Activated CD4-positive, CD25-positive, alpha-beta regulatory T cell treated with anti-CD3 and anti-CD28 coated beads, Interleukin-2, amount 50 U/mL, for 24 hours (primary cell): ENCODE measurements around the gene PPP1R10.
A peak's percentile ranks its signal among the peaks of the same experiment; 100 is the strongest.

Experiments used
- ATAC-seq, 2 donors: fragments of 150-1000 bp; cut with Tn5 transposase; one replicate each; pipeline ENCODE4 v1.10.0; 2021; ENCODE audit warnings: mild to moderate bottlenecking in 1 of 2, moderate library complexity in 1 of 2

PPP1R10 gene

DNA sequence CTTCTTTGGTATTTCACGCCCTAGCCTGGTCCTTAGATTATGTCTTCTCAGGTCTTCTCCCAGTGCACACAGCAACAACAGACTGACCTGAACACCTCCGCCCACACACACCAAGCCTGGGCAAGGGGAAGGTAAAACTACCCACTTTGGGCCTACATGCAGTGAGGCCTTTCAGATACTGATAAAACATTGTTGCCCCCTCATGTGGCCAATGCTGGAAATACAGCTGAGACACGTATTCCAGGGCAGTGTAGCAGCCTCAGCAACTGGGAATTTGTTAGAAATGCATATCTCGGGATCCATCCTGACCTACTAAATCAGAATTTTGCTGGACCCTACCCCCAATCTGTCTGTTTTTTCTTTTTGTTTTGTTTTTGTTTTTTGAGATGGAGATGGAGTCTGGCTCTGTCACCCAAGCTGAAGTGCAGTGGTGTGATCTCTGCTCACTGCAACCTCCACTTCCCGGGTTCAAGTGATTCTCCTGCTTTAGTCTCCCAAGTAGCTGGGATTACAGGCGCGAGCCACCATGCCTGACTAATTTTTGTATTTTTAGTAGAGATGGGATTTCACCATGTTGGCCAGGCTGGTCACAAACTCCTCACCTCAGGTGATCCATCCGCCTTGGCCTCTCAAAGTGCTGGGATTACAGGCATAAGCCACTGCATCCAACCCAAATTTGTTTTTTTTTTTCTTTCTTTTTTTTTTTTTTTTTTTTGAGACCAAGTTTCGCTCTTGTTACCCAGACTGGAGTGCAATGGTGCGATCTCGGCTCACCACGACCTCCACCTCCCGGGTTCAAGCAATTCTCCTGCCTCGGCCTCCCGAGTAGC, 19.5 kb downstream of the PPP1R10 start:
- peak; percentile 76 to 81 for ATAC-seq

DNA sequence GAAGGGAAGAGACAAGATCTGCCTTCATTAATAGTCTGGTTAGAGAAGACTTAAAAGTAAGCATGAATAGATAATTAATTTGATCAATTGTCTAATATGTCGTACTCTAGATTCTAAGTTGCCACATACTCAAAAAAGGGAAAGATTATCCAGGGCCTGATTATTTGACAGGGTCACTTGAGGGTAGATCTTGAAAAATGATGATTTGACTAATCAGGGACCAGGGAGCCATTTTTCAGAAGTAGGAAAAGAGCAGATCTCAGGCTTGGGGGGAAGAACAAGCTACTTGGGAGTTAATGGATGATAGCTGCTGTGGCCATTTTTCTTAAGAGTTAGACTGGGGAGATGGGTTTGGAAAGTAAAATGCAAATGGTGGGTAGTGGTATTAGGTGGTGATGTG, 24.8 kb downstream of the PPP1R10 start:
- no peak for ATAC-seq

DNA sequence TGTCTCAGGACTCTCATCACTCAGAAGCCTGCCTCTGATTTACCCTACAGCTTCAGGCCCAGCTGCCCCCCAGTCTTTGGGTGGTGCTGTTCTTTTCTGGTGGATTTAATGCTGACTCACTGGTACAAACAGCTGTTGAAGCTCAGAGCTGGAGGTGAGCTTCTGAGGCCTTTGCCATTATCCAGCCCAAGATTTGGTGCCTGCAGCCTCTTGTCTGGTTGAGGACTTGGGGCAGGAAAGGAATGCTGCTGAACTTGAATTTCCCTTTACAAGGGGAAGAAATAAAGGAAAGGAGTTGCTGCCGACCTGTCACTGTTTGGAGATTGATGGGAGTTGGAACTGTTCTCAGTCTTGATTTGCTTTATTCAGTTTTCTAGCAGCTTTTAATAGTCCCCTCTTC, 26.0 kb downstream of the PPP1R10 start:
- ATAC-seq, result peak in 1 of 2 donors; percentile 18

DNA sequence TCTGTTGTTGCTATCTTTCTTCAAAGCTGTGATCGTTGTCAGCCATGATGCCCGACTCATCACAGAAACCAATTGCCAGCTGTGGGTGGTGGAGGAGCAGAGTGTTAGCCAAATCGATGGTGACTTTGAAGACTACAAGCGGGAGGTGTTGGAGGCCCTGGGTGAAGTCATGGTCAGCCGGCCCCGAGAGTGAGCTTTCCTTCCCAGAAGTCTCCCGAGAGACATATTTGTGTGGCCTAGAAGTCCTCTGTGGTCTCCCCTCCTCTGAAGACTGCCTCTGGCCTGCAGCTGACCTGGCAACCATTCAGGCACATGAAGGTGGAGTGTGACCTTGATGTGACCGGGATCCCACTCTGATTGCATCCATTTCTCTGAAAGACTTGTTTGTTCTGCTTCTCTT, 26.5 kb downstream of the PPP1R10 start:
- ATAC-seq, result peak in 1 of 2 donors; percentile 34

DNA sequence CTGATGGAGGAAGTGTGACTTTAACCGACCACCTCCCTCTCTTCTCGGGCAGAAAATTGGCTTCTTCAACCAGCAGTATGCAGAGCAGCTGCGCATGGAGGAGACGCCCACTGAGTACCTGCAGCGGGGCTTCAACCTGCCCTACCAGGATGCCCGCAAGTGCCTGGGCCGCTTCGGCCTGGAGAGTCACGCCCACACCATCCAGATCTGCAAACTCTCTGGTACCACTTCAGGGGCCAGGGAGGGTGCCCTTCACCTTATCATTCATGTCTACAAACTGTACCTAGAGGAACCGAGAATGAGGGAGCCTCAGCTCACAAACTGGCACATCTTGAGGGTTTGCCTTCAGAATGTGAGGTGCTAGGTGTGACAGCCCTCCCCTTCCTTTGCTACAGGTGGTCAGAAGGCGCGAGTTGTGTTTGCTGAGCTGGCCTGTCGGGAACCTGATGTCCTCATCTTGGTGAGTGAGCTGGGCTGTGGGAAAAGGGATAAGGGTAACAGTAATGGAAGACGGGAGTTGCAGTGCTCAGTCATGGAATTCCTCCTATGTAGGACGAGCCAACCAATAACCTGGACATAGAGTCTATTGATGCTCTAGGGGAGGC, 27.2 kb downstream of the PPP1R10 start:
- ATAC-seq, result no peak

DNA sequence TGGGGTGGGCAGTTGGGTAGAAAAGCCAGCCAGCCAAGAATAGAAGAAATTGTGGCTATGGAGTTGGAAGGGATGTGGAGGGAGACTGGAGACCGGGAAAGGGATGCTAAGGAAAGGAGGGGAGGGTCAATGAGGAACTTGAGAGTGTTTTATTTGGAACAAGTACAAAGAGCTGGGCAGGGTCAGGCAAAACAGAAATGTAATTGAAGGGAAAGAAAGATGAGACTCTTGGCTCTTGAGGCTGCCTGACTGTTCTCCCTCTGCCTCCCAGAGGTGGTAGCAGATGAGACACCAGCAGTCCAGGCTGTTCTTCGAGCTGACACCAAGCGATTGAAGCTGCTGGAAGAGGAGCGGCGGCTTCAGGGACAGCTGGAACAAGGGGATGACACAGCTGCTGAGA, 33.1 kb downstream of the PPP1R10 start:
- no peak for ATAC-seq

DNA sequence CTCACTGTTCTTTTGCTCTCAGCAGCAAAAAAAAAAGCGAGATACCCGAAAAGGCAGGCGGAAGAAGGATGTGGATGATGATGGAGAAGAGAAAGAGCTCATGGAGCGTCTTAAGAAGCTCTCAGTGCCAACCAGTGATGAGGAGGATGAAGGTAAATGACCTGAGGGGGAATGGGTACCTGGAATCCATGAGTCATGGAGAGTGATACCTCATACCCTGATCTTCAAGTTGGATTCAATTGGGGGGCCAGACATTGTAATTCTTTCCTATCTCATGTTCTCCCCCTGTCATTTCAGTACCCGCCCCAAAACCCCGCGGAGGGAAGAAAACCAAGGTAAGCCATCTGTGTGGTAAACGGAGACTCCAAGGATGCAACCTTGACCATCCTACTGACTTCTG, 39.0 kb downstream of the PPP1R10 start:
- no peak for ATAC-seq

DNA sequence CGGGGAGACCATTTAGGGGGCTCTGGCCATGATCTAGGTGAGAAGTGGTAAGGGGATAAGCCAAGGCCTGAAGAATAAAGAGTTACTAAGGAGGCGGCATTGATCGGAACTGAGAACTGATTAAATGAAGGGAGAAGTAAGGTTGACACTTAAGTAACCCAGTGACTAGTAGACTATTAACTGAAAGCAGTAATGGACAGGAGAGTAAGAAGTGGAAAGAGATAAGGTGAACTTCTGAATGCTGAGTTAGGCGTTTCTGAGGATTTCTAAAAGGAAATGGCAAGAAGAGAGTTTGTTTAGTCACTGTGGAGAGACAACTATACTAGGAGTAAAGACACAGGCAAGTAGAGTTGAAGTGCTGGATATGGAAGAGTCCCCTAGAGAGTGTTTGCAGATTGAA, 43.9 kb downstream of the PPP1R10 start:
- ATAC-seq, result no peak

DNA sequence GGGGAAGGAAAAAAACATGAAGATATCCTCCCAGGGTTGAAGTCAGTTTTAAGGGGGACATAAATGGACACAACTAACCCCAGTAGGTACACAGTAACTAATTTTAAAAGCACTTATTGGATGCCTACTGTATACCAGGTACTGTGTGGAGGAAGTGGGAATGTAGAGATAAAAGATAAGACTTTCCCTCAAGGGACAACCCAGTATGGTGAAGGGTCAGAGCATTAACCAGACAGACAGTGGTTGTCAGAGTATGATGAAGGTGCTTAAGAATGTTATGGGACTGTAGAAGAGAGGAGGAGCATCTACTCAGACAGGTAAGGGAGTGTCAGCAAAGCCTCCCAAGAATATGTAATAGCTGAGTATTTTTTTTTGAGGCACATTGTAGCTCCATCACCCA, 44.9 kb downstream of the PPP1R10 start:
- no peak for ATAC-seq

DNA sequence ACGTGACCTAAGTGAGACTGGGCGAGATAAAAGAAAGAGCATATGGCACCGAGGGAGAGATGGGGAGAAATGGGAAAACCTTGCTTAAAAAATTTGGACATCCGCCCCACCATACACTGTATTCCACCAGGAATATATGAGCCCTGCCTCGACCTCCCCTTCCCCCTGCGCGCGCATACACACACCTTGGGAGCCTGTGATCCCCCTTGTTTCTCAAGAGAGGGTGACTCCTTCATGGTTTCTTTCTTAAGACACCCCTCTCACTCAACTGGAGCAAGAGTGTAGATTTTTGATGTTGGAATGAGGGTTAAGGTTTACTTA, 45.3 kb downstream of the PPP1R10 start:
- no peak for ATAC-seq

DNA sequence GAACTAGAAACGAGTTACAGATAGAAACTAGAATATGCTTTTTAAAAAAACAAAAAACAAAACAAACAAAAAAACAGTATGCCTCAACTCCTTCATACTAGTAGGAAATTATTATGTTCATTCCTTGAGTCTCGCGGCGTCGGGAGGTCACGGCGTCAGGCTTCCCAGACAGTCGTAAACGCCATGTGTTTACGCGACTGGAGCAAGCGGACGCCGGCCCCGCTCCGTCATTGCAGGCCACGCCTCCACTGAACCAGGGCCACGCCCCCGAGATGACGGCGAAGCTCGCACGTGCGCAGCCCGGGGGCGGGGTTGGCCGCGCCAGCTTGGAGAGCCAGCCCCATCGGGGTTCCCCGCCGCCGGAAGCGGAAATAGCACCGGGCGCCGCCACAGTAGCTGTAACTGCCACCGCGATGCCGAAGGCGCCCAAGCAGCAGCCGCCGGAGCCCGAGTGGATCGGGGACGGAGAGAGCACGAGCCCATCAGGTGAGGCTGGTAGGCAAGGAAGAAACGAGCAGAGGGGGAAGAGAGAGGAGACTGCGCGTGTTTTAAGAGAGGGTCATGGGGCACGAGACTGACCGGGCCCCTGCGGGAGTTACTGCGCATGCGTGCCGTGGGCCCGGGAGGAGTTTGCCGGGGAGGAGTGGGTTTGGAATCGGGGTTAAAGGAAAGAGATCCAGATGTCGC, 45.8 kb downstream of the PPP1R10 start, which contains the start of gene ABCF1:
Gene ABCF1, plus strand, starts transcription at position 368 of the 687 bp plus-strand sequence. Its CDS starts 46 bp downstream, at position 414.
- ATAC-seq, result peak; percentile 92 to 93

DNA sequence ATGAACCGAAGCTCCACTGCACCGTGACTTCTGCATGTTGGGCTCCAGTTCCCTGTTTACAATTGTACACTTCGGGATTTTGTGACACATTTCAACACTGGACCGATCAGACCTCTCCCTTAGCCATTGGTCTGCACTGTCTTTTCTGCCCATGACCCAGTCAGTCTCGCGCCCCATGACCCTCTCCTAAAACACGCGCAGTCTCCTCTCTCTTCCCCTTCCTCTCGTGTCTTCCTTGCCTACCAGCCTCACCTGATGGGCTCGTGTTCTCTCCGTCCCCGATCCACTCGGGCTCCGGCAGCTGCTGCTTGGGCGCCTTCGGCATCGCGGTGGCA, 46.3 kb downstream of the PPP1R10 start:
- ATAC-seq, result peak; percentile 2 to 4

DNA sequence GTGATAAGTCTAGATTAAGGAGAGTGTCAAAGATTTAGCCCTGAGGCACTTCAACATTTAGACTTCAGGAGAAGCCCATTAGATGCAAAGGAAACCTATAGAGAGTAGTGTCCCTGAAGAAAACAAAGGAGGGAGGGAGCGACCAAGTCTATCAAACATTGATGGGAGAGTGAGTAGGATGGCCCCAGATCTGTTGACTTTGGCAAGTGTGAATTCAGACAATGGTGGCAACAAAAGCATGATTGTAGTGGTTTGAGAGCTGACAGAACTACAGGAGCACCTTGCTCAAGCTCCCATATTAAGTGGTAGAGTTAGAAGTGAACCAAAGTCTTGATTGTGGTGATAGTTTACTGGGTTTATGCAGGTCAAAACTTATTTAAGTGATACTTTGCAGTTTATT, 46.8 kb downstream of the PPP1R10 start:
- ATAC-seq, result no peak

DNA sequence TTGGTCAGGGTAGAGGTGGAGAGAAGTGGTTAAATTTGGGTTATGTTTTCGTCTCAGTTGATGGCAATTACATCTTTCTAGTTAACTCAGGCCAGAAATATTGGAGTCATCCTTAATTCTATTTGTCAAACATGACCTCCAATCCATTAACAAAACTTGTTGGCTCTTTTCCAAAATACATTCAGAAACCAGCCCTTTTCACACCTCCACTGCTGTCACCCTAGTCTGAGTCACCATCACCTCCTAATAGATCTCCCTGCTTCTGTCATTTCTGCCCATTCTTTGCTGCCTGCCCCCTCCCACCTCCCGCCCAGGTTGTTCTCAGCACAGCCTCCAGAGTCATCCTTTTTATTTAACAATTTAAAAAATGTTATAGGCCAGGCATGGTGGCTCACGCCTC, 48.8 kb downstream of the PPP1R10 start:
- peak; percentile 39 to 59 for ATAC-seq

DNA sequence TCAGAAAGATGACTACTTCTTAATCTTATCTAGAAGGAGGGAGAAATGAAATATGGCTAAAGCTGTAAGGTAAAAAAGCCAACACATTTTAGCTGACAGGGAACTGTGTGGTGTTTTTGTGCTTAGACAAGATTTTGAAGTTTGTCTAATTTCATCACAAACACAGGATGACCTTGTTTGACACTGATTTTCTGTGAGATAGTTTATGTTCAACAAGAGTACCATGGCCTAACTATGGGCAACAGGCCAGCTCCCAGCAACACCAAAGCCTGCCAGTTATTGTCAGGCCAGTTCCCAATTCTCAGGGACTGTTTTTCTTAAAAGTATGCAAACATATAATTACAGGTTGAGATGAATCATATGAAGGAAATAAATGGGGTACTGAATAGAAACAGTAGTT, 51.3 kb downstream of the PPP1R10 start:
- no peak for ATAC-seq

DNA sequence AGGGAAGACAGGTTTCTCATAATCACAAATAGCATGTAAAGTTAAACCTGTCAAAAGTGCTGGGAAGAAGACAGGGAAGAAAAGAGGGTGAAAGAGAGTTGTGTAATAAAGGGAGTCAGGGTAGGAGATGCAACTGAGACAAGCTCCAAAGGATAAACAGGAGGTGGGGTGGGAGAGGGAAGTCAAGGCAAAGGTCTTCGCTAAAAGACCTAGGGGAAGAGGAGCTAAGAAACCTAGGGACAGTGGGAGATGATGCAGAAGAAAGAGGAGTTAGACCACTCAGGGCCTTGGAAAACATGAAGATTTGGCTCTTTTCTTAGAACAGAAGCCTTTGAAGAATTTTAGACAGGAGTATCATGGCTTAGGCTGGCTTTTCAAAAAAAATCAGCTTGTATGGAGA, 52.9 kb downstream of the PPP1R10 start:
- no peak for ATAC-seq

DNA sequence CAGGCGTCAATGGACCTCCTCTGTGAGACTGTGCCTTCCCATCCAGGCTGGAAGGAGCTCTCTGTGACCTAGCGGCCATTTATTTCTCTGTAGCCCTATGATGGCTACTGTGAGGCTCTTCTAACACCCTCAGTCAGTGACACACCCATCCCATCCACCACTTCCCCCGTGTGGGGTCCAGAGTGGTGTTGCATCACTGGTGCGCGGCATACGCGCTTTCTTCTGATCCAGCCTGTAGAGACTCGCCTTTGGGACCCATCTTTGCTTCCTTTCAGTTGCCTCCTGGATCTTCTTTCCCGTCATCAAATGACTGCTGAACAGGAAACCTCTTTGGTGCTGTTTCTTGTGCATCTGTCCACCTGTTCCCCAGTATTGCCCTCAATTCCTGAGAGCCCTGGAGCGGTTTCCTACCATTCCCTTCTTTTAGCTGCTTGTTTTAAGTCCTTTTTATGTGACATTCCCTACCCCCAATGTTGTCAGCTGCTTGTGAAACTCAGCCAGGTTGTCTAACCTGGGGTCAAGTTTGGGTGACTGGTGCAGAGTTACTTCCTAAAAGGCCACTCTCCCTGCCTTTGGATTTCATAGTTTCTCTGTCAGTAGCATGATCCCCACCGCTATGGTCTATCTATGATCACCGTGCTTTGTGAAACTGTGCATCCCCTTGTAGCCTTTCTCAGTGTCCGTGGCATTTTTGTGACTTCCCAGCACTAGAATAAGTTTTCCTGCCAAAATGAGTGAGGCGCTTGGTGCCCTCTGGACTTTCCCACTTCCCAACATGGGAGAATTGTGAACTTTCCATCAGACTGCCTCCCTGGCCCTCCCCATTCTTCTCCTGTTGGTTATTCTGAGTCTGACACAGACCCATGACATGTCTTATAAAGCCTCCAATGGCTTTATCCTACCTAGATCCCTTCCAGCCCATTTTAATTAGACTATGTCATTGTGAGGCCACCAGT, 54.3 kb downstream of the PPP1R10 start:
- ATAC-seq, result no peak

DNA sequence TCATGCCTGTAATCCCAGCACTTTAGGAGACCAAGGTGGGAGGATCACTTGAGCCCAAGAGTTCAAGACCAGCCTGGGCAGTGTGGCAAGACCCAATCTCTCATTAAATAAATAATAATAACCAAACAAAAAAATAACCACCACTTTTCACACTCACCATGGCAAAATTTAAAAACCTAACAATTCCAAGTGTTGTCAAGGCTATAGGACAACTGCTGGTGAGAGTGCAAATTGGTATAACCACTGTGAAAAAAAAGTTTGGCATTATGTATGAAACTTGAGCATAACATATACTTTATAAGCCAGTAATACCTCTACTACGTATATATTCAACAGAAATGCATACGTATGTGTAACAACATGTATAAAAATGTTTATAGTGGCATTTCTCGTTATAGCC, 56.1 kb downstream of the PPP1R10 start:
- ATAC-seq, result no peak

DNA sequence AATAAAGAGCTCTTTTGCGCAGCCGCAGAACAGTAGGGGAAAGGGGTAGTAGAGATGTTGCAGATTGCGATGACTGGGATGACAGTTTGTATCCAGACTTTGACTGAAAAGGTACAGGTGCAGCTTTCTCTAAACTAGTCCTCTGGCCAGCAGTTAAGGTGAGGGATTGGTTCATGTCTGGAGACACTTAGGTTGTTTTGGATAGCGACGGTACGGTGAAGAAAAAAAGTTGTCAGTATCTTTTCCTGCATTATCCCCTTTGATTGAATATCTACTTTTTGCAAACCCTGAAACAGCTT, 59.4 kb downstream of the PPP1R10 start:
- ATAC-seq, result peak in 1 of 2 donors; percentile 4

DNA sequence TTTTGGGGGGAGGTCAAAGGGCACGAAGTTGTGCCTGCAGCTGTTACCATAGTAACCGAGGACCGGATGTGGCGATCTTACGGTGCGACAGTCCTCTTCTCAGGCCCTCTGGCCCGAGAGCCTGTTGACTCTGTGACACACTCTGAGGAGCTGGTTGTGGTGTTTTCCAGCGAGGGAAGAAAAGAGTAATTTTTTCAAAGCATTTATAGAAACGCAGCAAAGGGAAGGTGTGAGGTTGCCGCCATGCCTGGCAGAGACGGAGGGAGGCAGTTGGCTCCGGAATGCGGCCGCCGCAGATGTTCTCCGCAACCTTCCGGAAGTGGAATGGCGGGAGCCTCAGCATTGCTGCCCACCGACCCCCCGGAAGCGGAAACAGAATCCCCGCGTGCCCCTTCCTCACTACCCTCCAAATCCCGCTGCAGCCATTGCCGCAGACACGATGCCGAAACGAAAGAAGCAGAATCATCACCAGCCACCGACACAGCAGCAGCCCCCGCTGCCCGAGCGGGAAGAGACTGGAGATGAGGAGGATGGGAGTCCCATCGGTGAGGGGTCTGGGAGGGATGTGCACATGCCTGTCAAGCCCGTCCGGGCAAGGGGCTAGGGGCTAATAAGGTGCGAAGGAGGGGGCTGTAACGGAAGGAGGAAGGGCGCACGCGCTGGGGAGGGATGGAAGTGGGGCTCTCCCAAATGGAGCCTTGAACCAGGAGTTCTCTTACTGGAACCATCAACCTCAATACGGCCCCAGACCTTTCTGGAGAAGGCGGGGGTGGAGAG, 59.9 kb downstream of the PPP1R10 start, which contains the start of gene PRR3:
Gene PRR3, plus strand, starts transcription at position 390 of the 777 bp plus-strand sequence. Its CDS starts 50 bp downstream, at position 440.
- ATAC-seq, result peak; percentile 72 to 73

DNA sequence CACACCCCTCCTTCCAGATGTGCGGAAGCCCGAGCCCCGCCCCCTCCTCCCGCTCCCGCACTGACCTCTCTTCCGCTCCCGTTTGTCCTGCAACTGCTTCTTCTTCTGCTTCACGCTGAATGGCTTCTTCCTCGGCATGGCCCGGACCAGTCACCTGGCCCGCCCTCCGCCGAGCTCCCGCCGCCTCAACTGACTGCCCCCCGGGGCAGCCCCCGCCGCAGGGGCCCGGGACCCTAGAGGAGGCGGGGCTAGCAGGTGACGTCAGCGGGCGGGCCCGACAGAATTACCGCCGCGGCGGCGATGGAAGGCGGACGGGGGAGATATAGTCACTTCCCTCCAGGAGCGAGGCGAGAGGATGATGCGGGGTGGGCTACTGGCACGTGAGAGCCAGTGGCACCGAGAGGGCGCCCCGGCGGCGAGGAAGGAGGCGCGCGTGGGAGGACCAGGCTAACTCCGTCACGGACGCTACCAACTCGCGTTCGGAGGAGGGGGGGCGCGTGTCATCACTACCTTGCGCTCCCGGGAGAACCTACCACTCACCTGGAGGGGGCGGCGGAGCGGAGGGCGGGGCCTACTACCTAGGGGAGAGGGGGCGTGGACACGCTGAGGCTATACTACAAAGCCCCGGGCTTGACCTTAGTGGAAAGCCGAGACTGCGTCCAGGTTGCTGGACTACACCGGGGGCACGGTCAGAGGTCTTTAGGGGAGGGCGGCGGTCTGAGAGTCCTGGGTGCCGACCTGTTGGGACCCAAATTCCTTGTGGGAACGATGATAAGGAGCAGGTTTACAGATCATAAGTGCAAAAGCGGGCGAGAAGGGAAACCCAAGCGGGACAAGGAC, 60.8 kb downstream of the PPP1R10 start, which contains the start of gene GNL1:
Gene GNL1, minus strand, starts transcription at position 424 of the 840 bp plus-strand sequence. Its CDS starts 286 bp downstream, at position 138.
- peak; percentile 89 to 93 for ATAC-seq
